Measurements from ENCODE around the gene CEACAM5.

CEACAM5 gene

GRCh38 chr19:41714598-41714997 is 6.2 kb downstream of the CEACAM5 start:
- Histone ChIP-seq H2BK120ac (ENCODE audit: low read depth, low read length) (no peak overlapping the region), H3K27ac (replicated peaks; ENCODE audit: low read length) (no peak overlapping the region), H3K27me3 (ENCODE audit: control insufficient read depth in 3 of 3, insufficient read depth in 3 of 3, low read depth in 1 of 3, low read length in 3 of 3) (peaks cover 0 to 69% (median 0%) of the 10 kb centered on the region in 3 experiments), H3K79me1 (ENCODE audit: low read depth, low read length) (no peaks in the 10 kb centered on the region), H3K9me3 (replicated peaks in 1 of 2; ENCODE audit: control insufficient read depth in 2 of 2, insufficient read depth in 1 of 2, low read depth in 1 of 2, low read length in 2 of 2) (peaks cover 0 to 28% of the 10 kb centered on the region in 2 donors), H3K9ac (ENCODE audit: low read depth, low read length, poor library complexity) (peak overlapping the region; percentile 13), H3K18ac (ENCODE audit: low read length) (no peak overlapping the region), H2AK5ac (ENCODE audit: low read depth, low read length) (no peak overlapping the region), H2BK5ac (ENCODE audit: low read length) (no peak overlapping the region), H2AFZ (ENCODE audit: low read length) (no peak overlapping the region), H3K36me3 (replicated peaks in 1 of 2; ENCODE audit: control insufficient read depth in 2 of 2, insufficient read depth in 2 of 2, low read length in 2 of 2) (no peaks in the 10 kb centered on the region), H3K14ac (ENCODE audit: low read length) (no peak overlapping the region), H3K4me3 (ENCODE audit: low read length in 2 of 2) (no peak overlapping the region), H3K23ac (ENCODE audit: low read depth, low read length, poor library complexity) (no peak overlapping the region), H3K4me1 (ENCODE audit: control insufficient read depth in 2 of 2, insufficient read depth in 1 of 2, low read depth in 1 of 2, low read length in 2 of 2) (no peaks in the 10 kb centered on the region), H4K91ac (ENCODE audit: low read depth, low read length, poor library complexity) (no peak overlapping the region), H2BK15ac (ENCODE audit: low read length) (no peak overlapping the region), H2BK12ac (ENCODE audit: low read length) (no peak overlapping the region), H3K4me2 (ENCODE audit: insufficient read depth, low read length, poor library complexity, severe bottlenecking) (no peak overlapping the region), H3K4ac (ENCODE audit: low read length) (no peak overlapping the region), H4K8ac (ENCODE audit: low read depth, low read length) (no peak overlapping the region)
- WGBS, 2 donors (ENCODE audit: extremely low coverage in 2 of 2, insufficient read length in 2 of 2, insufficient replicate concordance in 1 of 2), result no CpG with 5 or more reads among the region's 5 CpGs
- no peak for DNase-seq (ENCODE audit: low spot score)

DNA sequence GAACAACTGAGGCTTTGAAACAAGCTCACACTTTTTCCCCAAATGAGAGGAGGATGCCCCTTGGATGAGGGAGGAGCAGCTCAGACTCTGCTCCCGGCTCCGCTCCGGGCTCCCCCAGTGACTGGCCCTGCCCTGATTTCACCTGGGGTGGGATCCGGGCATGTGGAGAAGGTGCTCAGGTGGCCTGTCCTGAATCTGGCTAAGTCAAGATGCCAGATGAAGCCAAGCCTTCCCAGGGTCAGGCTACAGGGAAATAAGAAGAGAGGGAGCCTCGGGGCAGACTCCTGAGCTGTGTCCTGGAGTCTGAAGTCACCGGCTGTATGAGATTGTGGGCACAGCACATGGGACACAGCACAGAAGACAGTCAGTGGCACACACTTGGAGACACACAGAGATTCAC is 10.3 kb downstream of the CEACAM5 start:
- no peak overlapping the region for H4K91ac ChIP-seq (ENCODE audit: low read depth, low read length, poor library complexity)
- no peak overlapping the region for H2BK120ac ChIP-seq (ENCODE audit: low read depth, low read length)
- no peak overlapping the region for H2BK5ac ChIP-seq (ENCODE audit: low read length)
- no peaks in the 10 kb centered on the region for H3K36me3 ChIP-seq (replicated peaks in 1 of 2; ENCODE audit: control insufficient read depth in 2 of 2, insufficient read depth in 2 of 2, low read length in 2 of 2)
- no peak overlapping the region for H2AK5ac ChIP-seq (ENCODE audit: low read depth, low read length)
- no peak overlapping the region for H3K4ac ChIP-seq (ENCODE audit: low read length)
- no peak overlapping the region for H2AFZ ChIP-seq (ENCODE audit: low read length)
- H3K79me1 ChIP-seq (ENCODE audit: low read depth, low read length), result no peaks in the 10 kb centered on the region
- no peak overlapping the region for H3K9ac ChIP-seq (ENCODE audit: low read depth, low read length, poor library complexity)
- H4K8ac ChIP-seq (ENCODE audit: low read depth, low read length), result no peak overlapping the region
- no peak overlapping the region for H3K18ac ChIP-seq (ENCODE audit: low read length)
- H2BK12ac ChIP-seq (ENCODE audit: low read length), result no peak overlapping the region
- no peak overlapping the region for H3K14ac ChIP-seq (ENCODE audit: low read length)
- no peak for DNase-seq (ENCODE audit: low spot score)
- H3K4me1 ChIP-seq (ENCODE audit: control insufficient read depth in 2 of 2, insufficient read depth in 1 of 2, low read depth in 1 of 2, low read length in 2 of 2), result no peaks in the 10 kb centered on the region
- no peak overlapping the region for H3K4me2 ChIP-seq (ENCODE audit: insufficient read depth, low read length, poor library complexity, severe bottlenecking)
- H3K27ac ChIP-seq (replicated peaks; ENCODE audit: low read length), result no peak overlapping the region
- peaks cover 0 to 35% (median 0%) of the 10 kb centered on the region in 3 experiments for H3K27me3 ChIP-seq (ENCODE audit: control insufficient read depth in 3 of 3, insufficient read depth in 3 of 3, low read depth in 1 of 3, low read length in 3 of 3)
- no peak overlapping the region for H2BK15ac ChIP-seq (ENCODE audit: low read length)
- no peak overlapping the region for H3K23ac ChIP-seq (ENCODE audit: low read depth, low read length, poor library complexity)
- no peak overlapping the region for H3K4me3 ChIP-seq (ENCODE audit: low read length in 2 of 2)
- no CpG with 5 or more reads among the region's 6 CpGs for WGBS, 2 donors (ENCODE audit: extremely low coverage in 2 of 2, insufficient read length in 2 of 2, insufficient replicate concordance in 1 of 2)
- H3K9me3 ChIP-seq (replicated peaks in 1 of 2; ENCODE audit: control insufficient read depth in 2 of 2, insufficient read depth in 1 of 2, low read depth in 1 of 2, low read length in 2 of 2), result peaks cover 0 to 32% of the 10 kb centered on the region in 2 donors

GRCh38 chr19:41720103-41720502 is 11.7 kb downstream of the CEACAM5 start:
- H3K4me1 ChIP-seq (ENCODE audit: control insufficient read depth in 2 of 2, insufficient read depth in 1 of 2, low read depth in 1 of 2, low read length in 2 of 2), result no peaks in the 10 kb centered on the region
- H3K9ac ChIP-seq (ENCODE audit: low read depth, low read length, poor library complexity), result no peak overlapping the region
- no peak overlapping the region for H2BK120ac ChIP-seq (ENCODE audit: low read depth, low read length)
- H3K36me3 ChIP-seq (replicated peaks in 1 of 2; ENCODE audit: control insufficient read depth in 2 of 2, insufficient read depth in 2 of 2, low read length in 2 of 2), result no peaks in the 10 kb centered on the region
- no peak overlapping the region for H2BK15ac ChIP-seq (ENCODE audit: low read length)
- no peak overlapping the region for H3K4me2 ChIP-seq (ENCODE audit: insufficient read depth, low read length, poor library complexity, severe bottlenecking)
- H2AFZ ChIP-seq (ENCODE audit: low read length), result no peak overlapping the region
- H2AK5ac ChIP-seq (ENCODE audit: low read depth, low read length), result no peak overlapping the region
- H4K91ac ChIP-seq (ENCODE audit: low read depth, low read length, poor library complexity), result no peak overlapping the region
- no peak overlapping the region for H3K4ac ChIP-seq (ENCODE audit: low read length)
- no peak overlapping the region for H4K8ac ChIP-seq (ENCODE audit: low read depth, low read length)
- no peaks in the 10 kb centered on the region for H3K79me1 ChIP-seq (ENCODE audit: low read depth, low read length)
- no peak overlapping the region for H3K4me3 ChIP-seq (ENCODE audit: low read length in 2 of 2)
- no peak overlapping the region for H2BK5ac ChIP-seq (ENCODE audit: low read length)
- peaks cover 0 to 26% (median 0%) of the 10 kb centered on the region in 3 experiments for H3K27me3 ChIP-seq (ENCODE audit: control insufficient read depth in 3 of 3, insufficient read depth in 3 of 3, low read depth in 1 of 3, low read length in 3 of 3)
- H2BK12ac ChIP-seq (ENCODE audit: low read length), result no peak overlapping the region
- WGBS, 2 donors (ENCODE audit: extremely low coverage in 2 of 2, insufficient read length in 2 of 2, insufficient replicate concordance in 1 of 2), result no CpG with 5 or more reads among the region's 3 CpGs
- no peak overlapping the region for H3K23ac ChIP-seq (ENCODE audit: low read depth, low read length, poor library complexity)
- peaks cover 0 to 28% of the 10 kb centered on the region in 2 donors for H3K9me3 ChIP-seq (replicated peaks in 1 of 2; ENCODE audit: control insufficient read depth in 2 of 2, insufficient read depth in 1 of 2, low read depth in 1 of 2, low read length in 2 of 2)
- H3K18ac ChIP-seq (ENCODE audit: low read length), result no peak overlapping the region
- DNase-seq (ENCODE audit: low spot score), result no peak
- no peak overlapping the region for H3K14ac ChIP-seq (ENCODE audit: low read length)
- no peak overlapping the region for H3K27ac ChIP-seq (replicated peaks; ENCODE audit: low read length)

- no peaks in the 10 kb centered on the region for H3K4me1 ChIP-seq (ENCODE audit: control insufficient read depth in 2 of 2, insufficient read depth in 1 of 2, low read depth in 1 of 2, low read length in 2 of 2)
- H3K27ac ChIP-seq (replicated peaks; ENCODE audit: low read length), result no peak overlapping the region
- no peak overlapping the region for H2BK5ac ChIP-seq (ENCODE audit: low read length)
- no peak overlapping the region for H3K14ac ChIP-seq (ENCODE audit: low read length)
- H3K18ac ChIP-seq (ENCODE audit: low read length), result no peak overlapping the region
- H4K91ac ChIP-seq (ENCODE audit: low read depth, low read length, poor library complexity), result no peak overlapping the region
- DNase-seq (ENCODE audit: low spot score), result no peak
- no peak overlapping the region for H2BK15ac ChIP-seq (ENCODE audit: low read length)
- no peak overlapping the region for H2BK120ac ChIP-seq (ENCODE audit: low read depth, low read length)
- no peak overlapping the region for H2AFZ ChIP-seq (ENCODE audit: low read length)
- no peak overlapping the region for H4K8ac ChIP-seq (ENCODE audit: low read depth, low read length)
- no peak overlapping the region for H3K9ac ChIP-seq (ENCODE audit: low read depth, low read length, poor library complexity)
- H3K4me2 ChIP-seq (ENCODE audit: insufficient read depth, low read length, poor library complexity, severe bottlenecking), result no peak overlapping the region
- no peak overlapping the region for H3K23ac ChIP-seq (ENCODE audit: low read depth, low read length, poor library complexity)
- peaks cover 0 to 6% (median 0%) of the 10 kb centered on the region in 3 experiments for H3K27me3 ChIP-seq (ENCODE audit: control insufficient read depth in 3 of 3, insufficient read depth in 3 of 3, low read depth in 1 of 3, low read length in 3 of 3)
- H2BK12ac ChIP-seq (ENCODE audit: low read length), result no peak overlapping the region
- no peaks in the 10 kb centered on the region for H3K79me1 ChIP-seq (ENCODE audit: low read depth, low read length)
- WGBS, 2 donors (ENCODE audit: extremely low coverage in 2 of 2, insufficient read length in 2 of 2, insufficient replicate concordance in 1 of 2), result no CpG with 5 or more reads among the region's 5 CpGs
- no peak overlapping the region for H2AK5ac ChIP-seq (ENCODE audit: low read depth, low read length)
- no peaks in the 10 kb centered on the region for H3K36me3 ChIP-seq (replicated peaks in 1 of 2; ENCODE audit: control insufficient read depth in 2 of 2, insufficient read depth in 2 of 2, low read length in 2 of 2)
- H3K9me3 ChIP-seq (replicated peaks in 1 of 2; ENCODE audit: control insufficient read depth in 2 of 2, insufficient read depth in 1 of 2, low read depth in 1 of 2, low read length in 2 of 2), result peaks cover 0 to 4% of the 10 kb centered on the region in 2 donors
- no peak overlapping the region for H3K4me3 ChIP-seq (ENCODE audit: low read length in 2 of 2)
- no peak overlapping the region for H3K4ac ChIP-seq (ENCODE audit: low read length)
Observed at GRCh38 chr19:41726493-41726892, 18.1 kb downstream of the CEACAM5 start.

Data from neuronal stem cell (in vitro differentiated cells).